ENCODE results near the gene ZFYVE19. TPM values are rescaled to one million over a fixed set of nuclear protein-coding genes. Genes with fewer than 3 reads are reported as not detected.

Gene ZFYVE19
- total RNA-seq, 1 donor, result 17.3 TPM

- DNase-seq (ENCODE audit: low read depth), result no peak
- H3K4me3 ChIP-seq (ENCODE audit: low read depth, low read length), result no peak overlapping the region
- TF ChIP-seq CTCF (IDR thresholded peaks at IDR 0.05; ENCODE audit: insufficient read depth, low read depth, low read length), result no peak
Observed at GRCh38 chr15:40796512-40796911, 10.4 kb upstream of the ZFYVE19 start.

GRCh38 chr15:40799523-40799922 is 7.4 kb upstream of the ZFYVE19 start:
- H3K4me3 ChIP-seq (ENCODE audit: low read depth, low read length), result no peak overlapping the region
- TF ChIP-seq CTCF (IDR thresholded peaks at IDR 0.05; ENCODE audit: insufficient read depth, low read depth, low read length), result no peak
- DNase-seq (ENCODE audit: low read depth), result no peak

- H3K4me3 ChIP-seq (ENCODE audit: low read depth, low read length), result no peak overlapping the region
- TF ChIP-seq CTCF (IDR thresholded peaks at IDR 0.05; ENCODE audit: insufficient read depth, low read depth, low read length), result no peak
- no peak for DNase-seq (ENCODE audit: low read depth)
Observed at GRCh38 chr15:40803076-40803475, 3.8 kb upstream of the ZFYVE19 start.

GRCh38 chr15:40803688-40804087 is 3.2 kb upstream of the ZFYVE19 start:
- H3K4me3 ChIP-seq (ENCODE audit: low read depth, low read length), result no peak overlapping the region
- no peak for DNase-seq (ENCODE audit: low read depth)
- TF ChIP-seq CTCF (IDR thresholded peaks at IDR 0.05; ENCODE audit: insufficient read depth, low read depth, low read length), result no peak

- peak overlapping the region; percentile 99 for H3K4me3 ChIP-seq (ENCODE audit: low read depth, low read length)
- no peak for DNase-seq (ENCODE audit: low read depth)
- TF ChIP-seq CTCF (IDR thresholded peaks at IDR 0.05; ENCODE audit: insufficient read depth, low read depth, low read length), result no peak
Observed at GRCh38 chr15:40806672-40807027, 239 bp upstream of the ZFYVE19 start.

- no peak for TF ChIP-seq CTCF (IDR thresholded peaks at IDR 0.05; ENCODE audit: insufficient read depth, low read depth, low read length)
- H3K4me3 ChIP-seq (ENCODE audit: low read depth, low read length), result peak overlapping the region; percentile 99
- no peak for DNase-seq (ENCODE audit: low read depth)
Observed at GRCh38 chr15:40807888-40808461, 1.1 kb downstream of the ZFYVE19 start.

- TF ChIP-seq CTCF (IDR thresholded peaks at IDR 0.05; ENCODE audit: insufficient read depth, low read depth, low read length), result no peak
- no peak overlapping the region for H3K4me3 ChIP-seq (ENCODE audit: low read depth, low read length)
- DNase-seq (ENCODE audit: low read depth), result no peak
Observed at GRCh38 chr15:40808861-40809450, 2.1 kb downstream of the ZFYVE19 start.

All from fibroblast of villous mesenchyme (primary cell).